Vagina (tissue), 2 donors: Measurements from ENCODE around the gene IL6. TPM values are rescaled to one million over a fixed set of nuclear protein-coding genes. Genes with fewer than 3 reads are reported as not detected.

Experiments
- DNase-seq, 2 donors: peaks; one replicate each; pipeline ENCODE4 v3.0.0-alpha.2; 2017; ENCODE audit errors: extremely low spot score in 2 of 2
- H3K27ac ChIP-seq: fragments of 200-600 bp; sonication (generic); one replicate; pipeline ENCODE4 v1.5.1; 2019
- H3K27me3 ChIP-seq: fragments of 200-600 bp; sonication (generic); one replicate; pipeline ENCODE4 v1.5.1; 2019
- H3K36me3 ChIP-seq, 2 donors: fragments of 200-600 bp; sonication (generic); one replicate each; pipeline ENCODE4 v1.5.1; 2017 to 2019
- H3K4me1 ChIP-seq: fragments of 200-600 bp; sonication (generic); one replicate; pipeline ENCODE4 v1.5.1; 2019
- H3K4me3 ChIP-seq, 2 donors: fragments of 200-600 bp; sonication (generic); 1 replicate in 1 of 2; 2 replicates in 1 of 2; pipeline ENCODE4 v1.5.1; 2016 to 2019
- H3K9me3 ChIP-seq: fragments of 200-600 bp; sonication (generic); one replicate; pipeline ENCODE4 v1.5.1; 2019
- CTCF ChIP-seq, 3 experiments: fragments of 450-650 bp in 2 of 3; fragments of 200-600 bp in 1 of 3; sonication (generic) in 1 of 3; IDR thresholded peaks; one replicate each; pipeline ENCODE4 v1.5.1; 2017 to 2019; ENCODE audit warnings: antibody characterized with exemption in 3 of 3, mild to moderate bottlenecking in 2 of 3, moderate library complexity in 2 of 3
- POLR2A ChIP-seq, 2 donors: fragments of 450-650 bp; IDR thresholded peaks; one replicate each; pipeline ENCODE4 v1.6.1; 2017; ENCODE audit warnings: antibody characterized with exemption in 2 of 2, mild to moderate bottlenecking in 2 of 2, moderate library complexity in 2 of 2
- POLR2AphosphoS5 ChIP-seq, 2 donors: sonication (generic); formaldehyde crosslinking; IDR thresholded peaks; one replicate each; pipeline ENCODE4 v1.9.0; 2017; ENCODE audit warnings: antibody characterized with exemption in 2 of 2, mild to moderate bottlenecking in 2 of 2, low read depth in 1 of 2; ENCODE audit not compliant: insufficient read depth in 1 of 2
- intact Hi-C: fragments of 100-400 bp; cut with DNase I; formaldehyde crosslinking; loops from one replicate; pipeline ENCODE4 v1.15.1; 2023
- total RNA-seq: library from RNA; depleted of rRNA; stranded (reverse); fragments of >200 nt; gene quantifications from one replicate; pipeline ENCODE4 v1.2.3, GENCODE V29; 2016

Gene IL6
- total RNA-seq, 1 donor from 2014 or later = 12.0 TPM

GRCh38 chr7:22781230-22781711, 54.3 kb downstream of the IL6 start:
- Histone ChIP-seq H3K36me3 (no peaks in the 10 kb centered on the region), H3K9me3 (no peaks in the 10 kb centered on the region), H3K27ac (no peak overlapping the region), H3K4me1 (no peaks in the 10 kb centered on the region), H3K27me3 (no peaks in the 10 kb centered on the region), H3K4me3 (no peak overlapping the region)
- no peak for DNase-seq
- intact Hi-C loops = loop anchor here (5.0 kb wide), 1 partner anchor 219 kb away; no protein-coding TSS in a partner anchor
- no peak for TF ChIP-seq POLR2AphosphoS5 (IDR thresholded peaks at IDR 0.05; ENCODE audit: insufficient read depth in 1 of 2, low read depth in 1 of 2)
- TF ChIP-seq CTCF (IDR thresholded peaks at IDR 0.05) = no peak
- no peak for TF ChIP-seq POLR2A (IDR thresholded peaks at IDR 0.05)

Other genes starting within 250 kb of the IL6 start
- gene STEAP1B, start 227.0 kb upstream of the IL6 start, total RNA-seq = 8.8 TPM
- gene TOMM7, start 95.6 kb downstream of the IL6 start, total RNA-seq = 167 TPM